Head of caudate nucleus (tissue), 42 donors: ENCODE results near the gene PCP4.
A peak's percentile ranks its signal among the peaks of the same experiment; 100 is the strongest.

Experiments used
- DNase-seq, 42 donors: peaks; one replicate each; pipeline versions ENCODE4 v3.0.0 to v3.0.0-alpha.2; 2020 to 2021; ENCODE audit warnings: mixed read lengths in 7 of 42
- intact Hi-C: fragments of 100-400 bp; cut with DNase I; formaldehyde crosslinking; loops from one replicate; pipeline ENCODE4 v1.15.0; 2022

PCP4 gene

GRCh38 chr21:39908265-39908923 is 41.2 kb downstream of the PCP4 start:
- DNase-seq = peak in 2 of 42 donors; percentile 9 to 42
- intact Hi-C loops = no loop called here

- intact Hi-C loops = no loop called here
- DNase-seq = peak in 2 of 42 donors; percentile 9 to 15
These were observed 44.3 kb downstream of the PCP4 start for GRCh38 chr21:39911286-39912199.

- intact Hi-C loops = no loop called here
- DNase-seq = no peak
These were observed 46.6 kb downstream of the PCP4 start for GRCh38 chr21:39913706-39914305.

GRCh38 chr21:39915881-39916280 is 48.6 kb downstream of the PCP4 start:
- intact Hi-C loops = no loop called here

GRCh38 chr21:39918558-39918957 is 51.3 kb downstream of the PCP4 start:
- peak in 1 of 42 donors; percentile 40 for DNase-seq
- intact Hi-C loops = no loop called here

More at GRCh38 chr21:39915881-39916280, 48.6 kb downstream of the PCP4 start:
- DNase-seq = no peak

- DNase-seq = no peak
- intact Hi-C loops = no loop called here
These were observed 56.2 kb downstream of the PCP4 start for GRCh38 chr21:39923476-39923875.

- intact Hi-C loops = no loop called here
- DNase-seq = no peak
These were observed 57.5 kb downstream of the PCP4 start for GRCh38 chr21:39924577-39925308.

- DNase-seq = no peak
- intact Hi-C loops = no loop called here
These were observed 60.2 kb downstream of the PCP4 start for GRCh38 chr21:39927304-39927886.

- DNase-seq = peak in 2 of 42 donors; percentile 51 to 56
These were observed 65.1 kb downstream of the PCP4 start for GRCh38 chr21:39932335-39932734.

GRCh38 chr21:39934895-39935294 is 67.7 kb downstream of the PCP4 start:
- intact Hi-C loops = no loop called here
- DNase-seq = no peak

More at GRCh38 chr21:39932335-39932734, 65.1 kb downstream of the PCP4 start:
- intact Hi-C loops = no loop called here

GRCh38 chr21:39935716-39936115 is 68.5 kb downstream of the PCP4 start:
- no peak for DNase-seq
- intact Hi-C loops = no loop called here

GRCh38 chr21:39938086-39938625 is 70.9 kb downstream of the PCP4 start:
- no peak for DNase-seq
- intact Hi-C loops = no loop called here

- no peak for DNase-seq
- intact Hi-C loops = no loop called here
These were observed 79.0 kb downstream of the PCP4 start for GRCh38 chr21:39946199-39946598.

GRCh38 chr21:39947031-39947430 is 79.8 kb downstream of the PCP4 start:
- intact Hi-C loops = no loop called here
- no peak for DNase-seq

- no peak for DNase-seq
- intact Hi-C loops = no loop called here
These were observed 84.2 kb downstream of the PCP4 start for GRCh38 chr21:39951183-39952101.

- no peak for DNase-seq
These were observed 85.0 kb downstream of the PCP4 start for GRCh38 chr21:39952265-39952664.

GRCh38 chr21:39954570-39954969 is 87.3 kb downstream of the PCP4 start:
- no peak for DNase-seq
- intact Hi-C loops = no loop called here

More at GRCh38 chr21:39952265-39952664, 85.0 kb downstream of the PCP4 start:
- intact Hi-C loops = no loop called here

GRCh38 chr21:39955326-39955725 is 88.1 kb downstream of the PCP4 start:
- no peak for DNase-seq
- intact Hi-C loops = no loop called here
